ENCODE results near the gene JUND. TPM values are rescaled to one million over a fixed set of nuclear protein-coding genes. Genes with fewer than 3 reads are reported as not detected.

The JUND gene
- total and polyA plus RNA-seq, 2 of the 4 experiments (the other 2 are of a cell fraction), result 14.2 to 77.2 TPM

GRCh38 chr19:18278521-18279265 lies 2.7 kb downstream of the JUND start:
- H4K20me1 ChIP-seq (ENCODE audit: insufficient read depth, low read length), result peaks cover 63% of the 10 kb centered on the region
- peak overlapping the region in 1 of 2 experiments; percentile 37; a peak in 2 of 4 replicates for H4K8ac ChIP-seq (ENCODE audit: low read depth in 2 of 2, low read length in 2 of 2)
- H3K23ac ChIP-seq (ENCODE audit: low read depth, low read length), result peak overlapping the region; percentile 49
- peak overlapping the region; percentile 55 for H2AFZ ChIP-seq (replicated peaks; ENCODE audit: low read length, poor library complexity)
- no peak overlapping the region for H2BK5ac ChIP-seq (ENCODE audit: low read depth, low read length, poor library complexity, severe bottlenecking)
- H3K79me1 ChIP-seq (ENCODE audit: low read depth in 1 of 2, low read length in 2 of 2), result peaks cover 9 to 71% of the 10 kb centered on the region in 2 experiments
- H2BK20ac ChIP-seq (ENCODE audit: low read depth, low read length), result no peak overlapping the region
- H2AK9ac ChIP-seq (replicated peaks; ENCODE audit: low read depth, low read length, poor library complexity), result peak overlapping the region; percentile 45
- peak overlapping the region; percentile 95 for H3K4me3 ChIP-seq (ENCODE audit: insufficient read depth, low read depth, low read length)
- no peak overlapping the region for H2BK15ac ChIP-seq (ENCODE audit: low read depth, low read length)
- H3K14ac ChIP-seq (replicated peaks; ENCODE audit: low read depth, low read length), result peak overlapping the region; percentile 77; the same call in 1 of the 2 replicates
- no peak overlapping the region for H4K91ac ChIP-seq (ENCODE audit: insufficient read depth, low read depth, low read length)
- intact Hi-C loops (cut with micrococcal nuclease), result loop anchor here (1.0 to 5.0 kb wide), 4 partner anchors 45 to 139 kb away; partner anchors contain the start of genes LSM4 and SSBP4
- peak overlapping the region; percentile 86 for H3K4me2 ChIP-seq (ENCODE audit: low read depth, low read length)
- H3K4ac ChIP-seq (ENCODE audit: low read depth, low read length), result peak overlapping the region; percentile 83
- peaks cover 14% of the 10 kb centered on the region for H3K36me3 ChIP-seq (ENCODE audit: control insufficient read depth, insufficient read depth, low read length)
- H3K4me1 ChIP-seq (ENCODE audit: control insufficient read depth, insufficient read depth, low read length), result peaks cover 28% of the 10 kb centered on the region
- no peak for DNase-seq
- H2BK120ac ChIP-seq (ENCODE audit: low read depth, low read length), result no peak overlapping the region
- ChIA-PET POLR2A (ENCODE audit: unreplicated experiment) (interaction anchor here (0.5 to 1.6 kb wide), 5 partner anchors 21 to 44 kb away, joined by 4 to 30 read pairs (median 5); partner anchors contain the start of gene LSM4), CTCF (interaction anchor here (0.5 to 4.8 kb wide), 19 partner anchors 14 to 279 kb away, joined by 3 to 49 read pairs (median 4); partner anchors contain the start of genes LSM4 and SSBP4)
- no peaks in the 10 kb centered on the region for H3K9me3 ChIP-seq (ENCODE audit: control insufficient read depth, insufficient read depth, low read length)
- H3K56ac ChIP-seq (ENCODE audit: extremely low read depth, insufficient read depth, low read length), result peak overlapping the region; percentile 46
- H4K5ac ChIP-seq (ENCODE audit: low read depth, low read length), result no peak overlapping the region
- no peaks in the 10 kb centered on the region for H3K27me3 ChIP-seq (ENCODE audit: control insufficient read depth, insufficient read depth, low read length)
- H3K9me1 ChIP-seq (ENCODE audit: insufficient read depth, low read length), result peaks cover 8% of the 10 kb centered on the region
- H3K9ac ChIP-seq (ENCODE audit: low read depth, low read length), result peak overlapping the region; percentile 84
- no peak for ATAC-seq (ENCODE audit: low read depth)
- no peak overlapping the region for H3K18ac ChIP-seq (ENCODE audit: low read depth, low read length)
- peak overlapping the region; percentile 80; the same call in 1 of the 2 replicates for H2AK5ac ChIP-seq (ENCODE audit: low read depth, low read length)
- TF ChIP-seq CEBPB (IDR thresholded peaks at IDR 0.05; ENCODE audit: low read depth, low read length), result peak; percentile 45
- peak; percentile 24 for TF ChIP-seq CTCF (conservative IDR thresholded peaks at IDR 0.05; ENCODE audit: low read depth, low read length)
- TF ChIP-seq RAD21 (IDR thresholded peaks at IDR 0.05; ENCODE audit: low read length), result no peak
- no TSS peak for BruUV-seq (replicated peaks)
- dilution Hi-C loops (cut with HindIII; ENCODE audit: low sequenced_read_pairs, unreplicated experiment), result no loop called here
- in situ Hi-C loops (cut with MboI; ENCODE audit: low sequenced_read_pairs), result loop anchor here (5.0 to 10.0 kb wide), 2 partner anchors 44 to 126 kb away; partner anchors contain the start of gene LSM4
- H3K27ac ChIP-seq (ENCODE audit: insufficient read depth, low read length), result peak overlapping the region; percentile 43
- 100% methylated on average over 2 of the region's 10 CpGs; no CpG with 5 or more reads in 1 of the 2 experiments for WGBS, 2 experiments (ENCODE audit: extremely low coverage in 2 of 2, insufficient read length in 1 of 2)
